ENCODE results near the gene OR51B4.

DNA sequence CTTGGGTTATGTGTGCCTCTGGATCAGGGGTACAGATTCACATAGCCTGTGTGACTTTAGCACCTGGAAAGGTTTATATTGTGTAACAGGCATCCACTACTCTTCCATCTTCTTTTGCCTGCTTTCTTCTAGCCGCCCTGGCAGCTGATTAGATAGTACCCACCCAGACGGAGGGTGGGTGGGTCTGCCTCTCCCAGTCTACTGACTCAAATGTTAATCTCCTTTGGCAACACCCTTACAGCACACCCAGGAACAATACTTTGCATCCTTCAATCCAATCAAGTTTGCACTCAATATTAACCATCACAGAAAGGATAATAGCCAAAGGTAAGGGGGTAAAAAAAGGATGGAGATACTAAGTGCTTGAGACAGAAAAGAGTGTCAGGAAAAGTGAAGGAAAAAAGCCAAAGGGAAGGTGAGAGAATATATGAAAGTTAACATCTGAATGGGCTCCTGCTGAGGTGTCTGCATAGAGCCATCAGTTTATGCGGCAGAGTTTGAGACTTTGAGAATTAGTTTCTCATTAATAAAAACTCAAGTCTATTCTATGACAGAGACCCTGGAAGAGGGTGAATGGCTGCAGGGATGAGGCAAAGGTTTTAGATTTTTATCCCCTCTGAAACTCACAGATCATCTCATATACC lies 46.9 kb upstream of the OR51B4 start:
- TF ChIP-seq, protein P1, sequence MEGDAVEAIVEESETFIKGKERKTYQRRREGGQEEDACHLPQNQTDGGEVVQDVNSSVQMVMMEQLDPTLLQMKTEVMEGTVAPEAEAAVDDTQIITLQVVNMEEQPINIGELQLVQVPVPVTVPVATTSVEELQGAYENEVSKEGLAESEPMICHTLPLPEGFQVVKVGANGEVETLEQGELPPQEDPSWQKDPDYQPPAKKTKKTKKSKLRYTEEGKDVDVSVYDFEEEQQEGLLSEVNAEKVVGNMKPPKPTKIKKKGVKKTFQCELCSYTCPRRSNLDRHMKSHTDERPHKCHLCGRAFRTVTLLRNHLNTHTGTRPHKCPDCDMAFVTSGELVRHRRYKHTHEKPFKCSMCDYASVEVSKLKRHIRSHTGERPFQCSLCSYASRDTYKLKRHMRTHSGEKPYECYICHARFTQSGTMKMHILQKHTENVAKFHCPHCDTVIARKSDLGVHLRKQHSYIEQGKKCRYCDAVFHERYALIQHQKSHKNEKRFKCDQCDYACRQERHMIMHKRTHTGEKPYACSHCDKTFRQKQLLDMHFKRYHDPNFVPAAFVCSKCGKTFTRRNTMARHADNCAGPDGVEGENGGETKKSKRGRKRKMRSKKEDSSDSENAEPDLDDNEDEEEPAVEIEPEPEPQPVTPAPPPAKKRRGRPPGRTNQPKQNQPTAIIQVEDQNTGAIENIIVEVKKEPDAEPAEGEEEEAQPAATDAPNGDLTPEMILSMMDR (IDR thresholded peaks at IDR 0.05), result no peak
- TF ChIP-seq POLR2A (IDR thresholded peaks at IDR 0.05), result no peak
